Keratinocyte (primary cell): Measurements from ENCODE around the gene MLLT1. TPM values are rescaled to one million over a fixed set of nuclear protein-coding genes. Genes with fewer than 3 reads are reported as not detected.

Source experiments
- DNase-seq: peaks from one replicate; pipeline ENCODE4 v3.0.0-alpha.2; 2011; ENCODE audit warnings: low read depth, missing footprints, low spot score
- FAIRE-seq: peaks from 2 replicates; lab custom pipeline; 2011; peaks lifted over from hg19 to GRCh38; lab: Jason Lieb, UNC
- H2AFZ ChIP-seq: 2 replicates; pipeline ENCODE4 v1.6.0; 2012; ENCODE audit warnings: low read length, control low read depth, inconsistent platforms; ENCODE audit not compliant: control insufficient read depth
- H3K27ac ChIP-seq: 2 replicates; pipeline ENCODE4 v1.5.1; 2011; ENCODE audit warnings: low read length; ENCODE audit not compliant: control insufficient read depth, insufficient read depth
- H3K27me3 ChIP-seq: 3 replicates; pipeline ENCODE4 v1.6.0; 2011; ENCODE audit warnings: low read length; ENCODE audit not compliant: control insufficient read depth, insufficient read depth; ENCODE audit errors: extremely low read depth
- H3K36me3 ChIP-seq, 2 experiments: 2 replicates in 1 of 2; 3 replicates in 1 of 2; pipeline ENCODE4 v1.5.1; 2011; ENCODE audit warnings: low read length in 2 of 2, mild to moderate bottlenecking in 1 of 2; ENCODE audit not compliant: control insufficient read depth in 2 of 2, insufficient read depth in 2 of 2; ENCODE audit errors: extremely low read depth in 1 of 2
- H3K4me1 ChIP-seq: 3 replicates; pipeline ENCODE4 v1.5.1; 2011; ENCODE audit warnings: low read length; ENCODE audit not compliant: control insufficient read depth, insufficient read depth; ENCODE audit errors: extremely low read depth
- H3K4me2 ChIP-seq: 3 replicates; pipeline ENCODE4 v1.6.0; 2011; ENCODE audit warnings: low read depth, low read length; ENCODE audit not compliant: control insufficient read depth, insufficient read depth; ENCODE audit errors: extremely low read depth
- H3K4me3 ChIP-seq, 3 experiments: fragments of 200-600 bp in 1 of 3; sonication (generic) in 1 of 3; 2 replicates in 2 of 3; 3 replicates in 1 of 3; pipeline ENCODE4 v1.5.1; 2011 to 2016; ENCODE audit warnings: low read length in 3 of 3, mild to moderate bottlenecking in 3 of 3, control low read depth in 2 of 3, inconsistent platforms in 1 of 3, low read depth in 1 of 3, mixed read lengths in 1 of 3, mixed run types in 1 of 3, moderate library complexity in 1 of 3; ENCODE audit not compliant: control insufficient read depth in 2 of 3, insufficient read depth in 2 of 3; ENCODE audit errors: extremely low read depth in 1 of 3
- H3K79me2 ChIP-seq: 2 replicates; pipeline ENCODE4 v1.6.0; 2012; ENCODE audit warnings: low read length; ENCODE audit not compliant: control insufficient read depth, insufficient read depth
- H3K9ac ChIP-seq: 3 replicates; pipeline ENCODE4 v1.6.0; 2011; ENCODE audit warnings: low read length; ENCODE audit not compliant: control insufficient read depth, insufficient read depth; ENCODE audit errors: extremely low read depth
- H3K9me1 ChIP-seq: 3 replicates; pipeline ENCODE4 v1.6.0; 2011; ENCODE audit warnings: low read length; ENCODE audit not compliant: control insufficient read depth, insufficient read depth; ENCODE audit errors: extremely low read depth
- H3K9me3 ChIP-seq: 2 replicates; pipeline ENCODE4 v1.5.1; 2012; ENCODE audit warnings: low read depth, low read length; ENCODE audit not compliant: control insufficient read depth
- H4K20me1 ChIP-seq: 3 replicates; pipeline ENCODE4 v1.6.0; 2011; ENCODE audit warnings: low read length; ENCODE audit not compliant: control insufficient read depth, insufficient read depth; ENCODE audit errors: extremely low read depth
- CTCF ChIP-seq, 3 experiments: IDR thresholded peaks in 1 of 3; conservative IDR thresholded peaks in 1 of 3; optimal IDR thresholded peaks in 1 of 3; 2 replicates in 2 of 3; 3 replicates in 1 of 3; pipeline versions ENCODE3 to v1.5.1; 2011; ENCODE audit warnings: low read length in 3 of 3, mild to moderate bottlenecking in 3 of 3, moderate library complexity in 2 of 3, control low read depth in 1 of 3, inconsistent platforms in 1 of 3; ENCODE audit not compliant: insufficient read depth in 2 of 3; ENCODE audit errors: extremely low read depth in 1 of 3
- EZH2 ChIP-seq: IDR thresholded peaks from one replicate; pipeline ENCODE4 v1.6.1; 2012; ENCODE audit warnings: inconsistent platforms, mild to moderate bottlenecking, low read length, moderate library complexity
- dilution Hi-C: fragments of 300-500 bp; cut with MboI; formaldehyde crosslinking; loops from one replicate; pipeline ENCODE4 v1.7.0; 2020; ENCODE audit warnings: low sequenced_read_pairs; ENCODE audit not compliant: extremely low pct_ligation_motif_present
- polyA plus RNA-seq, 5 experiments: library from polyadenylated mRNA; depleted of rRNA in 3 of 5; stranded (reverse) in 3 of 5; stranded (forward) in 1 of 5; unstranded in 1 of 5; fragments of >200 nt; gene quantifications; 1 replicate in 1 of 5; 2 replicates in 3 of 5; 3 replicates in 1 of 5; pipeline versions ENCODE4 v1.2.1 to v1.2.3, GENCODE V29; 2011 to 2012; ENCODE audit warnings: missing spikeins in 2 of 5, low read depth in 1 of 5, low replicate concordance in 1 of 5

The MLLT1 gene
- polyA plus RNA-seq, 1 donor (not counting 4 experiments of a cell fraction or from before 2014, with no cell fraction given) = 8.3 TPM

- Histone ChIP-seq H3K4me3 (no peak overlapping the region), H3K27ac (no peak overlapping the region), H3K4me2 (no peak overlapping the region), H3K9me1 (peaks cover 3% of the 10 kb centered on the region), H4K20me1 (peaks cover 4% of the 10 kb centered on the region), H3K9ac (no peak overlapping the region), H3K36me3 (peaks cover 6 to 24% of the 10 kb centered on the region in 2 experiments), H3K27me3 (no peaks in the 10 kb centered on the region), H3K79me2 (peaks cover 12% of the 10 kb centered on the region), H3K9me3 (no peaks in the 10 kb centered on the region), H2AFZ (no peak overlapping the region), H3K4me1 (peaks cover 16% of the 10 kb centered on the region)
- dilution Hi-C loops = no loop called here
- FAIRE-seq (no peak), DNase-seq (no peak)
- TF ChIP-seq CTCF (optimal IDR thresholded peaks at IDR 0.05 in 1 of 3, IDR thresholded peaks at IDR 0.05 in 1 of 3, conservative IDR thresholded peaks at IDR 0.05 in 1 of 3; ENCODE audit: extremely low read depth in 1 of 3, insufficient read depth in 2 of 3, low read length in 3 of 3) = no peak
Observed at GRCh38 chr19:6224308-6224675, 55.5 kb downstream of the MLLT1 start.

- dilution Hi-C loops = no loop called here
- peaks cover 16% of the 10 kb centered on the region for H3K4me1 ChIP-seq
- peak overlapping the region; percentile 48 for H3K4me2 ChIP-seq
- FAIRE-seq = no peak
- H3K27ac ChIP-seq = no peak overlapping the region
- no peak overlapping the region for H2AFZ ChIP-seq
- DNase-seq = no peak
- H3K79me2 ChIP-seq = peaks cover 6% of the 10 kb centered on the region
- H3K27me3 ChIP-seq = no peaks in the 10 kb centered on the region
- peaks cover 6 to 24% of the 10 kb centered on the region in 2 experiments for H3K36me3 ChIP-seq
- H3K9me3 ChIP-seq = no peaks in the 10 kb centered on the region
- peaks cover 3% of the 10 kb centered on the region for H3K9me1 ChIP-seq
- peaks cover 4% of the 10 kb centered on the region for H4K20me1 ChIP-seq
- H3K9ac ChIP-seq = no peak overlapping the region
- TF ChIP-seq EZH2 (no peak), CTCF (optimal IDR thresholded peaks at IDR 0.05 in 1 of 3, IDR thresholded peaks at IDR 0.05 in 1 of 3, conservative IDR thresholded peaks at IDR 0.05 in 1 of 3; ENCODE audit: extremely low read depth in 1 of 3, insufficient read depth in 2 of 3, low read length in 3 of 3) (no peak)
- peak overlapping the region in 1 of 3 experiments; percentile 14 for H3K4me3 ChIP-seq
Observed at GRCh38 chr19:6223461-6224307, 56.1 kb downstream of the MLLT1 start.
